HL-60 (cell line): Measurements from ENCODE around the gene SGPP2.

Experiments used
- DNase-seq, 2 experiments: peaks; one replicate each; pipeline ENCODE4 v3.0.0-alpha.2; 2010 to 2020; ENCODE audit warnings: low read depth in 1 of 2, low spot score in 1 of 2
- H3K27ac ChIP-seq: fragments of 250-450 bp; sonication (Bioruptor Pico); replicated peaks from 2 replicates; pipeline ENCODE4 v1.5.1; 2020; ENCODE audit warnings: mild to moderate bottlenecking, moderate library complexity
- H3K27me3 ChIP-seq: fragments of 250-450 bp; sonication (Bioruptor Pico); 2 replicates; pipeline ENCODE4 v1.5.1; 2021; ENCODE audit warnings: mild to moderate bottlenecking, moderate library complexity; ENCODE audit not compliant: insufficient read depth, poor library complexity, severe bottlenecking
- H3K4me3 ChIP-seq: replicated peaks from 2 replicates; pipeline ENCODE4 v1.5.1; 2011; ENCODE audit warnings: mild to moderate bottlenecking, control low read depth, low read length; ENCODE audit not compliant: insufficient read depth
- CTCF ChIP-seq: IDR thresholded peaks from one replicate; pipeline ENCODE4 v1.5.1; 2011; ENCODE audit warnings: low read length, control low read depth, inconsistent platforms; ENCODE audit not compliant: insufficient read depth
- GABPA ChIP-seq: IDR thresholded peaks from 2 replicates; pipeline ENCODE4 v1.6.1; 2012; ENCODE audit warnings: low read depth
- POLR2AphosphoS5 ChIP-seq: IDR thresholded peaks from 2 replicates; pipeline ENCODE4 v1.6.1; 2012; ENCODE audit warnings: low read depth
- REST ChIP-seq: IDR thresholded peaks from 2 replicates; pipeline ENCODE4 v1.6.1; 2012; ENCODE audit warnings: low read depth; ENCODE audit not compliant: insufficient replicate concordance
- SPI1 ChIP-seq: IDR thresholded peaks from 2 replicates; pipeline ENCODE4 v1.6.1; 2012; ENCODE audit warnings: low read depth, mild to moderate bottlenecking, borderline replicate concordance

SGPP2 gene

GRCh38 chr2:222418739-222419138 lies 5.6 kb upstream of the SGPP2 start:
- DNase-seq, result no peak
- H3K27me3 ChIP-seq, result peaks cover 9% of the 10 kb centered on the region
- no peak overlapping the region for H3K27ac ChIP-seq
- no peak overlapping the region for H3K4me3 ChIP-seq
- TF ChIP-seq GABPA (no peak), REST (no peak), POLR2AphosphoS5 (no peak), SPI1 (no peak), CTCF (no peak)

- no peak for DNase-seq
- H3K27me3 ChIP-seq, result peaks cover 21% of the 10 kb centered on the region
- TF ChIP-seq REST (no peak), SPI1 (no peak), CTCF (no peak), GABPA (no peak), POLR2AphosphoS5 (no peak)
- no peak overlapping the region for H3K4me3 ChIP-seq
- no peak overlapping the region for H3K27ac ChIP-seq
Measured at GRCh38 chr2:222420508-222420907, 3.8 kb upstream of the SGPP2 start.

DNA sequence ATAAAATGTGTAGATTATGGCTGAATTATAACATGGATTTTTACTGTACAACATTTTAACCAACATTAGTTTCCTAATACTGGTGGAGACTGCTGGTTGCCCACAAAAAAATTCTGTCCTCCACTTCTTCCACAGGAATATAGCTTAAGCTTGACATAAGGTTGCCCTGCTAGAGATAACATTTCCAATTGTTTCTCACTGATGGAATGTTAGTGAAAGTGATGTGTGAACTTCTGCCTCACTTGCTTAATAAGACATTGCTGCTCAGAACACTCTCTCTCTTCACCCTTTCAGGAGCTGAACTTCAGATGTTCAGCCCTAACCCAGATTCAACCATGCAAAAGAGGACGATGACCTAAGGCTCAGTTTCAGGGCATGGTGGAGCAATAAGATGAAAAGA lies 2.7 kb upstream of the SGPP2 start:
- DNase-seq, result no peak
- Histone ChIP-seq H3K27me3 (peaks cover 24% of the 10 kb centered on the region), H3K4me3 (no peak overlapping the region), H3K27ac (no peak overlapping the region)
- TF ChIP-seq GABPA (no peak), CTCF (no peak), SPI1 (no peak), REST (no peak), POLR2AphosphoS5 (no peak)
